ENCODE measurements around the gene RAC3. TPM values are rescaled to one million over a fixed set of nuclear protein-coding genes. Genes with fewer than 3 reads are reported as not detected.
A peak's percentile ranks its signal among the peaks of the same experiment; 100 is the strongest.

The RAC3 gene
- total and polyA plus RNA-seq, 2 of the 8 experiments (the other 6 are each of a cell fraction or from before 2014, with no cell fraction given): 177 to 299 TPM

DNA sequence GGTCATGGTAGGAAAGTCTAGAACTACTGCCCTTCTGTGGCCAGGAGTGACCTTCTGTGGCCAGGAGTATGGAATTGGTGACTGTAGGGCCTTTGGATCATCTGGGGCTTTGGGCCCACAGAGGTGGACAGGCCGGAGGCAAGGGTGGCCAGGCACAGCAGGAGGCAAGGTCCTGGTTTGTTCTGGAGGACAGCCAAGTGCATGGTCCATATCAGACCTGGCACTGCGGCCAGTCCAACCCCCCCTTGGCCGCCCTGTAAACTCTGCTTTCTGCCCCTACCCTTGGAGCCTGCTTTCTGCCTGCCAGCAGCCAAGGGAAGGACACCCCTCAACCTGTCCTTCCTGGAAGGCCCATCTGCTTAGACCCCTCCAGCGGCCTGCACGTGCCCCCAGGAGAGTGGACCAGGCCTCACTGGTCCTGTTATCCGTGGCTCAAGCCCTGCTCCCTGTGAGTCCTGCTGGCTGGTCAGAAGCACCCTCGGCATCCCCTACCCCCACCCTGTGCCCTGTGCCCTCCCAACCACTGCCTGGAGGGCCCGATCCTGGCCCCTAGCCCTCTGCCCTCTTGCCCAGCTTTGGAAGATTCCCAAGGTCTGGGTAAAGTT lies 8.3 kb downstream of the RAC3 start:
- ChIA-PET POLR2A (ENCODE audit: partially characterized antibody) (interaction anchor here (1.2 kb wide), 1 partner anchor 11 kb away, joined by 5 read pairs; no protein-coding TSS in a partner anchor), CTCF (ENCODE audit: partially characterized antibody) (interaction anchor here (0.7 to 4.1 kb wide), 3 partner anchors 10 to 37 kb away, joined by 3 to 21 read pairs (median 3); no protein-coding TSS in a partner anchor)
- Histone ChIP-seq H3K14ac (ENCODE audit: insufficient read length) (no peak overlapping the region), H3K79me2 (ENCODE audit: control insufficient read depth in 1 of 2, insufficient read depth in 2 of 2, low read length in 2 of 2) (no peaks in the 10 kb centered on the region), H2BK12ac (ENCODE audit: low read depth, low read length) (0 out of 2 replicates have a peak overlapping the region, but pooled peaks have one; percentile 39), H3K4me2 (ENCODE audit: insufficient read depth in 1 of 2, low read depth in 2 of 2, low read length in 2 of 2) (no peak overlapping the region), H3K18ac (ENCODE audit: extremely low read depth, low read length) (no peak overlapping the region), H2BK20ac (ENCODE audit: low read length) (peak overlapping the region; percentile 61), H4K5ac (ENCODE audit: insufficient read length, low read depth, low read length) (no peak overlapping the region), H4K91ac (replicated peaks; ENCODE audit: insufficient read length, low read length) (no peak overlapping the region), H2BK120ac (replicated peaks; ENCODE audit: low read depth, low read length) (no peak overlapping the region), H4K8ac (ENCODE audit: extremely low read depth, insufficient read depth, low read length) (no peak overlapping the region), H3K4me3 (ENCODE audit: extremely low read depth in 1 of 4, insufficient read depth in 2 of 4, low read depth in 3 of 4, low read length in 4 of 4) (no peak overlapping the region), H3K4ac (replicated peaks; ENCODE audit: insufficient read length, low read depth, low read length) (no peak overlapping the region), H3K9me3 (ENCODE audit: insufficient read depth in 2 of 2, low read depth in 1 of 2, low read length in 1 of 2) (no peaks in the 10 kb centered on the region), H2AFZ (ENCODE audit: low read length) (no peak overlapping the region), H3K56ac (replicated peaks; ENCODE audit: insufficient read length, low read depth, low read length) (no peak overlapping the region), H3K27me3 (replicated peaks in 1 of 4; ENCODE audit: control insufficient read depth in 3 of 4, extremely low read depth in 1 of 4, insufficient read depth in 3 of 4, low read length in 3 of 4) (peaks cover 0 to 4% (median 0%) of the 10 kb centered on the region in 4 experiments; a peak in 1 of 7 replicates), H3K4me1 (replicated peaks in 1 of 4; ENCODE audit: control insufficient read depth in 3 of 4, insufficient read depth in 4 of 4, low read length in 3 of 4) (peaks cover 3 to 21% (median 8%) of the 10 kb centered on the region in 4 experiments; a peak in 6 of 7 replicates), H2BK15ac (ENCODE audit: low read length) (no peak overlapping the region), H3K9ac (replicated peaks in 1 of 4; ENCODE audit: extremely low read depth in 1 of 4, low read depth in 3 of 4, low read length in 3 of 4) (no peak overlapping the region), H2AK5ac (ENCODE audit: low read depth, low read length) (0 out of 2 replicates have a peak overlapping the region, but pooled peaks have one; percentile 48), H3K23ac (ENCODE audit: insufficient read length) (no peak overlapping the region), H3K23me2 (ENCODE audit: low read depth, low read length) (peaks cover 9% of the 10 kb centered on the region; the same call in 1 of the 2 replicates), H2BK5ac (ENCODE audit: low read depth, low read length) (no peak overlapping the region), H3K79me1 (ENCODE audit: low read depth, low read length) (no peaks in the 10 kb centered on the region; the same call in 1 of the 2 replicates), H3K36me3 (ENCODE audit: control insufficient read depth in 2 of 4, insufficient read depth in 4 of 4, low read length in 3 of 4) (no peaks in the 10 kb centered on the region), H4K20me1 (replicated peaks in 1 of 2; ENCODE audit: control insufficient read depth in 1 of 2, insufficient read depth in 2 of 2, low read length in 2 of 2) (peaks cover 2 to 8% of the 10 kb centered on the region in 2 experiments), H3K27ac (ENCODE audit: low read depth, low read length) (no peak overlapping the region)
- FAIRE-seq: no peak
- 90% methylated on average over 8 of the region's 8 CpGs; no CpG with 5 or more reads in 1 of the 2 experiments for WGBS, 2 experiments (ENCODE audit: extremely low coverage in 1 of 2, insufficient coverage in 1 of 2, insufficient read length in 1 of 2, insufficient replicate concordance in 2 of 2, low coverage in 1 of 2, low lambda C conversion rate in 2 of 2, missing lambda C conversion rate in 1 of 2)
- no peak for DNase-seq (ENCODE audit: low read depth in 1 of 2, low spot score in 2 of 2)
- no peak for TF ChIP-seq SP2 (IDR thresholded peaks at IDR 0.05; ENCODE audit: low read length)
- no peak for TF ChIP-seq EGR1 (IDR thresholded peaks at IDR 0.05; ENCODE audit: borderline replicate concordance, low read depth, low read length)
- no peak for TF ChIP-seq BACH1 (IDR thresholded peaks at IDR 0.05; ENCODE audit: low read length)
- TF ChIP-seq BCL11A (IDR thresholded peaks at IDR 0.05; ENCODE audit: low read depth in 2 of 2, low read length in 2 of 2): no peak
- no peak for TF ChIP-seq GTF2F1 (IDR thresholded peaks at IDR 0.05; ENCODE audit: borderline replicate concordance, low read depth, low read length)
- no peak for TF ChIP-seq SP1 (IDR thresholded peaks at IDR 0.05; ENCODE audit: low read depth, low read length)
- TF ChIP-seq NANOG (IDR thresholded peaks at IDR 0.05; ENCODE audit: insufficient read depth, low read depth, low read length, poor library complexity, severe bottlenecking): no peak
- no peak for TF ChIP-seq HDAC6 (IDR thresholded peaks at IDR 0.05; ENCODE audit: low read depth, low read length)
- TF ChIP-seq KDM1A (IDR thresholded peaks at IDR 0.05; ENCODE audit: borderline replicate concordance, low read length): no peak
- TF ChIP-seq MAFK (IDR thresholded peaks at IDR 0.05; ENCODE audit: low read depth, low read length): no peak
- TF ChIP-seq KDM5A (IDR thresholded peaks at IDR 0.05; ENCODE audit: low read length): no peak

Data from H1 (cell line).